Measurements from ENCODE around the gene ATP8B3.

DNA sequence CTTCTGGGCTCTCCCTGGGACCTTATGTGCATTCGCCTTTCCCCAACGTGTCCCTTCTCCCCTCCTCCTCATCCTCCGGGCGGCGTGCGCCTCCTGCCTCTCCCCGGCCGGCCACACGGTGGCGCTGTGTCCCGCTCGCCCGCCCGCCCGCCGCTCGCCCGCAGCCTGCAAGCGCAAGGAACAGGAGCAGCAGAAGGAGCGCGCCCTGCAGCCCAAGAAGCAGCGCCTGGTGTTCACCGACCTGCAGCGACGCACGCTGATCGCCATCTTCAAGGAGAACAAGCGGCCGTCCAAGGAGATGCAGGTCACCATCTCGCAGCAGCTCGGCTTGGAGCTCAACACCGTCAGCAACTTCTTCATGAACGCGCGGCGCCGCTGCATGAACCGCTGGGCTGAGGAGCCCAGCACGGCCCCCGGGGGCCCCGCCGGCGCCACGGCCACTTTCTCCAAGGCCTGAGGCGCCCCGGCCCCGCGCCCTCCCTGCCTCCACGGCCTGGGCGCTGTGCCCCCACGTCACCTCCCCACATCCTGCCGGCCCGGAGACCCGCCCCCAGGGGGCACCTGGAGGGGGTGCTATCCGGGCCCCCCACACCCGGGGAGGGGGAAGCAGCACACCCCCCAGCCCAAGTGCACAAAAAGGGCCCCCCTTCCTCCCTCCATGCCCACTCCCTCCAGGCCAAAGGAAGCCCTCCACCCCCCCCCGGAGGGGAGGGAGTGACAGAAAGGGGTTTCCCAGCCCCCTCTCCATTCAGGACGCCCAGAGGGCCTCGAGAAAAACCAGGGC lies 36.9 kb downstream of the ATP8B3 start:
- TF ChIP-seq ZNF776 (CRISPR knock-in tag; IDR thresholded peaks at IDR 0.05): no peak
- TF ChIP-seq, protein P1, sequence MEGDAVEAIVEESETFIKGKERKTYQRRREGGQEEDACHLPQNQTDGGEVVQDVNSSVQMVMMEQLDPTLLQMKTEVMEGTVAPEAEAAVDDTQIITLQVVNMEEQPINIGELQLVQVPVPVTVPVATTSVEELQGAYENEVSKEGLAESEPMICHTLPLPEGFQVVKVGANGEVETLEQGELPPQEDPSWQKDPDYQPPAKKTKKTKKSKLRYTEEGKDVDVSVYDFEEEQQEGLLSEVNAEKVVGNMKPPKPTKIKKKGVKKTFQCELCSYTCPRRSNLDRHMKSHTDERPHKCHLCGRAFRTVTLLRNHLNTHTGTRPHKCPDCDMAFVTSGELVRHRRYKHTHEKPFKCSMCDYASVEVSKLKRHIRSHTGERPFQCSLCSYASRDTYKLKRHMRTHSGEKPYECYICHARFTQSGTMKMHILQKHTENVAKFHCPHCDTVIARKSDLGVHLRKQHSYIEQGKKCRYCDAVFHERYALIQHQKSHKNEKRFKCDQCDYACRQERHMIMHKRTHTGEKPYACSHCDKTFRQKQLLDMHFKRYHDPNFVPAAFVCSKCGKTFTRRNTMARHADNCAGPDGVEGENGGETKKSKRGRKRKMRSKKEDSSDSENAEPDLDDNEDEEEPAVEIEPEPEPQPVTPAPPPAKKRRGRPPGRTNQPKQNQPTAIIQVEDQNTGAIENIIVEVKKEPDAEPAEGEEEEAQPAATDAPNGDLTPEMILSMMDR (CRISPR knock-in tag; IDR thresholded peaks at IDR 0.05): peak; percentile 90
- TF ChIP-seq ZNF570 (CRISPR knock-in tag; IDR thresholded peaks at IDR 0.05; ENCODE audit: borderline replicate concordance): no peak
- TF ChIP-seq, protein P2, sequence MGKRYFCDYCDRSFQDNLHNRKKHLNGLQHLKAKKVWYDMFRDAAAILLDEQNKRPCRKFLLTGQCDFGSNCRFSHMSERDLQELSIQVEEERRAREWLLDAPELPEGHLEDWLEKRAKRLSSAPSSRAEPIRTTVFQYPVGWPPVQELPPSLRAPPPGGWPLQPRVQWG (CRISPR knock-in tag; IDR thresholded peaks at IDR 0.05; ENCODE audit: borderline replicate concordance, low read depth): no peak
- no peak for TF ChIP-seq EZH2 (conservative IDR thresholded peaks at IDR 0.05; ENCODE audit: low read depth, low read length)
- no peak for TF ChIP-seq POLR2A (IDR thresholded peaks at IDR 0.05; ENCODE audit: insufficient read depth in 1 of 2, low read depth in 2 of 2, low read length in 2 of 2)
- TF ChIP-seq HNRNPL (IDR thresholded peaks at IDR 0.05; ENCODE audit: low read depth, low read length): no peak
